ENCODE measurements around the gene MAN1C1. TPM values are rescaled to one million over a fixed set of nuclear protein-coding genes. Genes with fewer than 3 reads are reported as not detected.

Gene MAN1C1
- total RNA-seq, 2 experiments from 2014 or later: 16.8 to 17.9 TPM

- H3K4me1 Mint-ChIP-seq (ENCODE audit: low read depth): peaks cover 30% of the 10 kb centered on the region
- ChIA-PET POLR2A (interaction anchor here (0.6 to 2.4 kb wide), 13 partner anchors 10 to 920 kb away, joined by 3 to 8 read pairs (median 3); partner anchors contain the start of genes PAFAH2, PAQR7, RSRP1 and SYF2), CTCF (interaction anchor here (0.8 to 3.3 kb wide), 10 partner anchors 9 to 317 kb away, joined by 3 to 15 read pairs (median 5); partner anchors contain the start of gene PAFAH2)
- no peaks in the 10 kb centered on the region for H3K9me3 Mint-ChIP-seq (ENCODE audit: insufficient read depth)
- DNase-seq (peak; percentile 86), ATAC-seq (peak; percentile 79)
- H3K36me3 Mint-ChIP-seq (ENCODE audit: low read depth): peaks cover 6% of the 10 kb centered on the region
- H3K27me3 Mint-ChIP-seq (ENCODE audit: low read depth): no peaks in the 10 kb centered on the region
- peak overlapping the region; percentile 89 for H3K4me3 Mint-ChIP-seq
- H3K27ac Mint-ChIP-seq: peak overlapping the region; percentile 93
These were observed 203.9 kb downstream of the MAN1C1 start for GRCh38 chr1:25820247-25821111.

GRCh38 chr1:25821112-25821476 is 204.5 kb downstream of the MAN1C1 start:
- Mint-ChIP-seq H3K36me3 (ENCODE audit: low read depth) (peaks cover 7% of the 10 kb centered on the region), H3K9me3 (ENCODE audit: insufficient read depth) (no peaks in the 10 kb centered on the region), H3K4me1 (ENCODE audit: low read depth) (peaks cover 30% of the 10 kb centered on the region), H3K27me3 (ENCODE audit: low read depth) (no peaks in the 10 kb centered on the region), H3K4me3 (peak overlapping the region; percentile 89), H3K27ac (peak overlapping the region; percentile 93)
- ChIA-PET POLR2A (interaction anchor here (0.7 to 2.4 kb wide), 8 partner anchors 9 to 588 kb away, joined by 3 to 8 read pairs (median 4); partner anchors contain the start of genes PAFAH2, PAQR7, RSRP1 and SYF2), CTCF (interaction anchor here (0.8 to 3.3 kb wide), 5 partner anchors 10 to 176 kb away, joined by 3 to 15 read pairs (median 9); partner anchors contain the start of gene PAFAH2)
- ATAC-seq: no peak
- DNase-seq: no peak

GRCh38 chr1:25821630-25822091 is 205.1 kb downstream of the MAN1C1 start:
- POLR2A ChIA-PET: interaction anchor here (1.0 to 1.4 kb wide), 2 partner anchors 54 to 574 kb away, joined by 3 read pairs; partner anchors contain the start of genes PAQR7 and RSRP1
- DNase-seq: no peak
- Mint-ChIP-seq H3K27me3 (ENCODE audit: low read depth) (no peaks in the 10 kb centered on the region), H3K36me3 (ENCODE audit: low read depth) (peaks cover 10% of the 10 kb centered on the region), H3K27ac (peak overlapping the region; percentile 93), H3K4me1 (ENCODE audit: low read depth) (peaks cover 30% of the 10 kb centered on the region), H3K4me3 (peak overlapping the region; percentile 89), H3K9me3 (ENCODE audit: insufficient read depth) (no peaks in the 10 kb centered on the region)
- ATAC-seq: no peak
- CTCF ChIA-PET: interaction anchor here (1.2 to 3.3 kb wide), 4 partner anchors 9 to 176 kb away, joined by 5 to 15 read pairs (median 10); partner anchors contain the start of gene PAFAH2

- DNase-seq (no peak), ATAC-seq (no peak)
- ChIA-PET CTCF (interaction anchor here (0.9 kb wide), 1 partner anchor 172 kb away, joined by 4 read pairs; the partner anchor contains the start of gene PAFAH2), POLR2A (no interaction called here)
- Mint-ChIP-seq H3K4me3 (no peak overlapping the region), H3K36me3 (ENCODE audit: low read depth) (peaks cover 31% of the 10 kb centered on the region), H3K9me3 (ENCODE audit: insufficient read depth) (no peaks in the 10 kb centered on the region), H3K27me3 (ENCODE audit: low read depth) (no peaks in the 10 kb centered on the region), H3K27ac (no peak overlapping the region), H3K4me1 (ENCODE audit: low read depth) (peaks cover 16% of the 10 kb centered on the region)
These were observed 209.0 kb downstream of the MAN1C1 start for GRCh38 chr1:25825605-25826004.

- DNase-seq (no peak), ATAC-seq (no peak)
- CTCF ChIA-PET: no interaction called here
- Mint-ChIP-seq H3K4me3 (no peak overlapping the region), H3K4me1 (ENCODE audit: low read depth) (peaks cover 7% of the 10 kb centered on the region), H3K9me3 (ENCODE audit: insufficient read depth) (no peaks in the 10 kb centered on the region), H3K27me3 (ENCODE audit: low read depth) (no peaks in the 10 kb centered on the region), H3K27ac (no peak overlapping the region), H3K36me3 (ENCODE audit: low read depth) (peaks cover 35% of the 10 kb centered on the region)
- POLR2A ChIA-PET: no interaction called here
These were observed 210.0 kb downstream of the MAN1C1 start for GRCh38 chr1:25826571-25826970.

- H3K27me3 Mint-ChIP-seq (ENCODE audit: low read depth): no peaks in the 10 kb centered on the region
- no peak overlapping the region for H3K4me3 Mint-ChIP-seq
- CTCF ChIA-PET: interaction anchor here (1.3 to 1.5 kb wide), 2 partner anchors 11 to 169 kb away, joined by 4 to 6 read pairs; partner anchors contain the start of gene PAFAH2
- DNase-seq (no peak), ATAC-seq (no peak)
- no peaks in the 10 kb centered on the region for H3K9me3 Mint-ChIP-seq (ENCODE audit: insufficient read depth)
- H3K27ac Mint-ChIP-seq: no peak overlapping the region
- H3K36me3 Mint-ChIP-seq (ENCODE audit: low read depth): peaks cover 51% of the 10 kb centered on the region
- POLR2A ChIA-PET: no interaction called here
- H3K4me1 Mint-ChIP-seq (ENCODE audit: low read depth): peaks cover 9% of the 10 kb centered on the region
These were observed 211.9 kb downstream of the MAN1C1 start for GRCh38 chr1:25828491-25828890.

- ChIA-PET CTCF (interaction anchor here (1.3 to 1.5 kb wide), 2 partner anchors 10 to 168 kb away, joined by 4 to 6 read pairs; partner anchors contain the start of gene PAFAH2), POLR2A (interaction anchor here (1.9 kb wide), 1 partner anchor 9 kb away, joined by 8 read pairs; the partner anchor contains the start of gene MTFR1L)
- H3K4me1 Mint-ChIP-seq (ENCODE audit: low read depth): peaks cover 9% of the 10 kb centered on the region
- no peak overlapping the region for H3K27ac Mint-ChIP-seq
- DNase-seq (no peak), ATAC-seq (no peak)
- peaks cover 54% of the 10 kb centered on the region for H3K36me3 Mint-ChIP-seq (ENCODE audit: low read depth)
- no peaks in the 10 kb centered on the region for H3K27me3 Mint-ChIP-seq (ENCODE audit: low read depth)
- H3K9me3 Mint-ChIP-seq (ENCODE audit: insufficient read depth): no peaks in the 10 kb centered on the region
- H3K4me3 Mint-ChIP-seq: no peak overlapping the region
These were observed 212.5 kb downstream of the MAN1C1 start for GRCh38 chr1:25829046-25829445.

- ChIA-PET CTCF (interaction anchor here (1.2 to 2.8 kb wide), 2 partner anchors 11 to 166 kb away, joined by 6 to 9 read pairs; partner anchors contain the start of genes MTFR1L and PAFAH2), POLR2A (interaction anchor here (1.4 kb wide), 1 partner anchor 12 kb away, joined by 5 read pairs; the partner anchor contains the start of gene MTFR1L)
- Mint-ChIP-seq H3K9me3 (ENCODE audit: insufficient read depth) (no peaks in the 10 kb centered on the region), H3K4me1 (ENCODE audit: low read depth) (peaks cover 9% of the 10 kb centered on the region), H3K4me3 (no peak overlapping the region), H3K27me3 (ENCODE audit: low read depth) (no peaks in the 10 kb centered on the region), H3K36me3 (ENCODE audit: low read depth) (peaks cover 63% of the 10 kb centered on the region), H3K27ac (peak overlapping the region; percentile 17)
- DNase-seq: no peak
- no peak for ATAC-seq
These were observed 215.1 kb downstream of the MAN1C1 start for GRCh38 chr1:25831569-25832196.

- ATAC-seq (no peak), DNase-seq (no peak)
- Mint-ChIP-seq H3K4me1 (ENCODE audit: low read depth) (peaks cover 9% of the 10 kb centered on the region), H3K27ac (no peak overlapping the region), H3K27me3 (ENCODE audit: low read depth) (no peaks in the 10 kb centered on the region), H3K36me3 (ENCODE audit: low read depth) (peaks cover 62% of the 10 kb centered on the region), H3K4me3 (no peak overlapping the region), H3K9me3 (ENCODE audit: insufficient read depth) (no peaks in the 10 kb centered on the region)
- POLR2A ChIA-PET: interaction anchor here (1.4 kb wide), 1 partner anchor 13 kb away, joined by 5 read pairs; the partner anchor contains the start of gene MTFR1L
- CTCF ChIA-PET: interaction anchor here (1.2 to 2.8 kb wide), 2 partner anchors 12 to 165 kb away, joined by 6 to 9 read pairs; partner anchors contain the start of genes MTFR1L and PAFAH2
These were observed 215.9 kb downstream of the MAN1C1 start for GRCh38 chr1:25832336-25833037.

- H3K4me1 Mint-ChIP-seq (ENCODE audit: low read depth): peaks cover 9% of the 10 kb centered on the region
- ChIA-PET CTCF (interaction anchor here (1.1 kb wide), 1 partner anchor 11 kb away, joined by 3 read pairs; no protein-coding TSS in a partner anchor), POLR2A (no interaction called here)
- ATAC-seq (no peak), DNase-seq (no peak)
- no peak overlapping the region for H3K4me3 Mint-ChIP-seq
- H3K36me3 Mint-ChIP-seq (ENCODE audit: low read depth): peaks cover 58% of the 10 kb centered on the region
- H3K9me3 Mint-ChIP-seq (ENCODE audit: insufficient read depth): no peaks in the 10 kb centered on the region
- H3K27ac Mint-ChIP-seq: no peak overlapping the region
- no peaks in the 10 kb centered on the region for H3K27me3 Mint-ChIP-seq (ENCODE audit: low read depth)
These were observed 216.6 kb downstream of the MAN1C1 start for GRCh38 chr1:25833158-25833557.
